Measurements from ENCODE around the gene LRRC7.
"Not testable (repeated sequence)": the region's sequence is repeated elsewhere in the genome, so short reads cannot be mapped to it uniquely, and the experiment has no call there.

The LRRC7 gene

DNA sequence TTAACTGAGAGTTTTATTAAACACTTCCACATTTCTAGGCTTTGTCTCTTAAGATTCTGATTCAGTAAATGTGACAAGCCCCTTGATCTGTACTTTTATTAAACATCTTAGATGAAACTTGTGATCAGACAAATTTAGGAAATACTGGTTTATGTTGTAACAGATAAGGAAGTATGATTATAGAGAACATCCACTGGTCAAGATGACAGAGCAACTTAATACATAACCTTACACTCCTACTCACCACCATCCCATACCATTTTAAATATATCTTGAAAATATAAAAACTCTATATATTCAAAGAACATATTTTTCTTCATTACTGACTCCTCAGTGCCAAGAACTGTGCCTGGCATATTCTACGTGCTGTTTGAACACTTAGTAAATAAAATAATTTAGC lies 420.2 kb downstream of the LRRC7 start:
- DNase-seq, result no peak

GRCh38 chr1:69991644-69992043 lies 423.9 kb downstream of the LRRC7 start:
- no peak for DNase-seq

DNA sequence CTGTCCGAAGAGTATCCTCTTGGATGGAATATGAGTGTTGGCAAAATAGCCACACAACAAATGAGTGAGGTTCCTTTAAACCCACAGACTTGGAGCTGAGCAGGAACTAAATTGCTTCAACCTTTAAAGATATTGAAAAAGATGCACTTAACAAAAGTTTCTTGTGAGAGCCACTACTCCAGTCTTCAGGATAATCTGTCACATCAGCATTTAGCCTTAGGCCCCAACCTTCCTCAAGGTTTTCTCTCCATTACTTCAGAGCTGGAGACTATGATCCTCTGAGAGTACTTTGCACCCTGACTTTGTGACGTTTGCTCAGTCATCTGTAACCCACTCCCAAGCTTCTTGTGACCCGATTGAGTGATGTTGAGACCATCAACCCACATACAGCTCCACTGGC lies 424.9 kb downstream of the LRRC7 start:
- DNase-seq, result no peak

DNA sequence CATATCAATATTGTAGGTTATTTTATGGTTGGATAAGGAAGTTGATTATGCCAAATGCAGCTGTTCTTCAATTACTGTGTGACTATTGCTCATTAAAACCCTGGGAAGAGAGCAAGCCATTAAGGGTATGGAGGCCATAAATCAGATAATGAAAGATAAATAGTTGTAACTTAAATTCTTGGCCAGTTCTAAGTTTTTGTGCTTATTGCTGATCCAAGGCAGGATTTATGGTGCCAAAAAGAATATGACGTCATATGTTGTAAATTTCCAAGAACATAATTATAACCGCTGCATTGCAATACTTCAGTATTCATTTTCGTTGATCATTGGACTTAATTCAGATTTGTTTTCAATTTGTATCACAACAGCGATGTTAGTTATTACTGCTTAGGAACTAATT lies 426.1 kb downstream of the LRRC7 start:
- no peak for DNase-seq

DNA sequence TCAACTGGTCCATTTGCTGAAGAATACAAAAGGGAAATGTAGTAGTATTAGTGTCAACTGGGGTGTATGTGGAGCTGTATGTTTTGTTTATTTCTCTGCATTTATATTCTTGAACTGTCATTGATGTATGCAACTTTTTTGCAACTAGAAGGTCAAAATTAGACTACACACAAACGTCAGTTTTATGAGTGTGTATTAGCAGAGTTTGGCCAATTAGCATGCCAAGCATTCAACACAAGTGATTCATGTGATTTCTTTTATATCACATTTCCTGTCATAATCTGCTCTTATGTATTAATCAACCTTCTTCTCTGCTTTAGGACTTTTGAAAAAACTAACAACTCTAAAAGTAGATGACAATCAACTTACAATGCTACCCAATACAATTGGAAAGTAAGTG lies 426.5 kb downstream of the LRRC7 start:
- no peak for DNase-seq

DNA sequence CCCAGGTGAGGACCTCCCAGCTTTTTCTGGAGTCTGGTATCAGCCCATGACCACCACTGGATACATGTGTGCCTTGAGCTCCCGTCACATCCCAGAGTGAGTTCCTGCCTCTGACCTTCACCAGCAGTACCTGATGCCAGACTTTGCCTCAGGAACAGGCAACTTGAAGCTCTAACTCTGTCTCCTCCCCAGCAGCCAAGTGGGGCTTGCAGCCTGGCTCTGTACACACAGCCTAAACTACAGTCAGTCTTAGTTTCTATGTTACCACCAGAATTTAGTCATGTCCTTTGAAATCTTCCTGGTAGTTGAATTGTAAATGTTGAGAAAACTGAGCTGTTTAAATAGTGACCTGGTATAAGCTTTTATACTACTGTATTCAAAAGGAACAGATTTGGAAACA lies 431.1 kb downstream of the LRRC7 start:
- no peak for DNase-seq

DNA sequence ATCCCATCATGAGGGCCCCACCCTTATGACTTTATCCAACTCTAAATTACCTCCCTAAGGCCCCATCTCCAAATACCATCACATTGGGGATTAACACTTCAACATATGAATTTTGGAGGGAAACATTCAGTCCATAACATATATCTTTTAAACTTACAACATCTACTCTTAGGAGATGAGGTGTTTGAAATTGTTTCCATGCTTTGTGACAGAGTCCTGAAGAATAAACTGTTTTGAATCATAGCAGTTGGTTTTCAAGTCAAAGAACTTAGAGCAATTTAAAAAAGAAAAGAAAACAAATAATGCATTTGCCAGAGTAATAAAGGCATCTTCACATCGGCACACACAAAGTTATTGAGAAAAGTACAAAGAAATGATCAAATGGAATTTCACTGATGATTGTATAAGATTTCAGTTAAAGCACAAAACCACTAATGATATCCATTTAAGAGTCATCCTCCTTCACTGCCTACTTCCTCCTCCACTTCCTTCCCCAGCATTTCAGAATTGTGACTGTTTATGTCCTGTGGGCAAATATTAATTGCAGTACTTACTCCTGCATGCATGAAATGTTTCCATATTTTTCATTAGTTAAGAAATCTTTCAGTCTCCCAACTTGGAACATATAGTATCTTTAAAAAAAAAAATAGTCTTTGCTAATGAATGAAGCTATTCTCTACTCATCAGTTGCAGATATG lies 435.6 kb downstream of the LRRC7 start:
- DNase-seq, result no peak

DNA sequence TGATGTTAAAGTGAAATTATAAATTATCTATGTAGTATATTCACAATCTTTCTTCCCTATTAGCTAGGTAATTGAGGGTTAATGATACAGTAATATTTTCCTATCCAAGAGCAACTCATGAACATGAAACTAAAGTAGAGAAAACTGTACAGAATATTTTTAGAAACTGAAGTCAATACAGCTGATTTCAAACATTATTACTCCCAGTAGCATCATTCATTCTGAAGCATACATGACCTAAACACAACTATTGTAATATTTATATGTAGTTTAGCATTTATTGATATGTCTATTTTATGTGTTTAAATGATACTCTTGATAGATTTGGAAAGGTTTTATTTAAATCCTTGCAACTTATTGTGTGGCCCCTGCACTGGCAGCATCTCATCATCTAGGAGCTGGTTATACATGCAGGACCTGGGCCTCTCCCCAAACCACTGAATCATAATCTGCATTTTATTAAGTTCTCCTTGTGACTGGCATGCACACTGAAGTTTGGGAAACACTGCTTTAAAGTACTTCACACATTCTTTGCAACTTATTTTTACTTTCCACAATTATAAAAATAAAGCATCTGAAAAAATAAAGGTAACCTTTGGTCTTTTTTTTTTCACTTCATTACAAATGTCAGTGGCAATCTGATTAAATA lies 437.8 kb downstream of the LRRC7 start:
- DNase-seq, result no peak

DNA sequence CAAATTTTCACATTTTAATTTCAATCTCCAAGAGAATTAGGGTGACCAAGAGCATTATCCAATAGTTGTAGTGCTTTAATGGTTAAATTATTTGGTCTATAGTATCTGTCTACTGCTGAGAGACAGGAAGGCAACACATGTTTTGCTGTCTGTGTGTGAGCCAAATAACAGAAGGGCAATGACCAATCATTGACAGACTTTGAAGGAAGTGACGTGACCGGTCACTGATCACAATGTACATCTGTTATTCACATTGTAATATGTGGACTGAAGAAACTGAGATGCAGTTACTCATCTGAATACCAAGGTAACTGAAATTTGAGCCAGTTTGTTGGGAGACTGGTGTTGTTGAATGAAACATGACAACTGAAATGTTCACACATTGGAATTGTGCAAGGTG lies 440.9 kb downstream of the LRRC7 start:
- no peak for DNase-seq

GRCh38 chr1:70017770-70018169 lies 450.0 kb downstream of the LRRC7 start:
- no peak for DNase-seq

GRCh38 chr1:70024272-70024671 lies 456.6 kb downstream of the LRRC7 start:
- DNase-seq, result no peak

GRCh38 chr1:70025052-70025451 lies 457.3 kb downstream of the LRRC7 start:
- no peak for DNase-seq

DNA sequence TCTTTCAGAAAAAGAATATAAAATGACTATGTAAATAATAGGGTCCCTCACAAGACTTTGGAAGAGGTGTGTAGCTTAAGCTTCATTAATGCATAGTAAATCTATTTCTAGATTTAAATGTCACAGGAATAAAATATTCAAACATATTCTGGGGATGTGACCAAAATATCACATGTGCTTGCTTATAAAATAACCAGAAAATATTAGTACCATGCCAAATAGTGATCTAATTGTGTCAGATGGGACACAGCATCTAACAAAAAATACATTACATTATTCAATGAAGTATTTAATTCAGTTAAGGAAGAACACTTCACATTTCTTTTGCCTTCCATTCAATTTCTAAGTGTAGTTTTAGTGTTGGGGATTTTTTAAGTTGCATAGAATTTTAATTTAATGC lies 458.1 kb downstream of the LRRC7 start:
- no peak for DNase-seq

- DNase-seq, result no peak
Measured at GRCh38 chr1:70033266-70033873, 465.6 kb downstream of the LRRC7 start.

DNA sequence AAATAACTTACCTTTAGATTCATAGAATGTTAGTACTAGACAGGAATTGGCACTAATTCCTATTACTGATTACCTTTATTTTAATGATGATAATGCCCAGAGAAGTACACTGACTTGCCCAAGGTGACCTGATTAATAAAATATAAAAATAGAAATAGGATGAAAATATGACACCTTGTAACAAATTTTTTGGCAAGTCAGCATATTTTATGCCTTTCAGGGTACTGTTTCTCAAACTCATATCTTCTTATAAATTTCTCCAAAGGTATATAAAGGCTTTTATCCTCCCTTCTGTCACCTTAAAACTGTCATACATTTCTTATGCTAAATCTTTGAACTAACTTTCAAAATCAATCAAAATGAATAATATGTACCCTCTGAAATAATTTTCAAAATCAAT lies 466.2 kb downstream of the LRRC7 start:
- DNase-seq, result no peak

DNA sequence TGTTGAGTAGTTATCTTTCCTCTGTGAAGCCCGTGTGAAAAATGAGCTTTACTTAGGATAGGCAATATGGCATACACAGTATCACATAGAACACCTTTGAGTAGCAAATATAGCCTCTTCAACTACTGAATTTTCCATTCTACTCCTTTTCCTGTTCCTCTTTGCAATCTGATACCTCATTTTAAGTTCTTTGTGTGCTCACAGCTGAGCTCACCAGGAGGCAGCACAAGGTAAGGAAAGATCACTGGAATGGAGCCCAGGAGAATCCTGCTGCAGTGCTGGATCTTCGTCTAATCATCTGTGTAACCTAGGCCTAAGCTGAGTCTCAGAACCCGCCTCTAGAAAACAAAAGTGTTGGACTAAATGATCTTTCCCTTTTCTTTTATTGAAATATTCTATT lies 466.7 kb downstream of the LRRC7 start:
- DNase-seq, result peak; percentile 29

GRCh38 chr1:70038025-70038424 lies 470.3 kb downstream of the LRRC7 start:
- DNase-seq, result no peak

GRCh38 chr1:70039485-70039884 lies 471.8 kb downstream of the LRRC7 start:
- no peak for DNase-seq

DNA sequence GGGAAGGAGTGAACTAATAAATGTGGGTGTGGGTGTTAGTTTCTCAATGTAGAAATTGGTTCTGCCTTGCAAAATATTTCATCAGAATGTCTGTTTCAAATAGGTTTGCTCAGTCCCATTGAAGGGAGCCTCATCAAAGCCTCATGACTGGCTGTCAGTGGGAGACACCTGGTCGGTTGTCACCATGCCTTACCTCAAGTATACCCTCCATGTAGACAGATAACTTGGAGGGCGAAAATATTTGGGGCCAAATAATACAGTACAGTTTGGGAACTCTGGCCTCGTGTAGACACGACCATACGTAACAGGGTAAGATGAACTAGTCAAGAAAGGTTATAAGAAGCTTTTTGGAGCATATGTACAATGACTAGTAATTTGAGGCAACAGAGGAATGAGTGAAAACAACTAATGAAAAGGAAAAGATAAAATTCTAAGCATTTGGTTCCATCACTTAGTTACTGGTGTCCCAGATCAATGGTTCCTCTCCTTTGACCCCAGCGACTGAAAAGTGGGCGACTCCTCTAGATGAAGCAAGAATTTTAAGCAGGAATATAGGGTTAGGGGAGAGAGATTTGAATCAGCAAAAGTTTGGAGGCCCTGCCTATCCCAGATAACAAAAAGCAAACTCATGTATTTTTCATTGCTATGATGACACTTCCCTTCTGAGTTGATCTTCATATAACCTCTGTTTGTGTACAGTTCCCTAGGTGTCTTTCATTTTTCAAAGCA lies 473.8 kb downstream of the LRRC7 start:
- no peak for DNase-seq

DNA sequence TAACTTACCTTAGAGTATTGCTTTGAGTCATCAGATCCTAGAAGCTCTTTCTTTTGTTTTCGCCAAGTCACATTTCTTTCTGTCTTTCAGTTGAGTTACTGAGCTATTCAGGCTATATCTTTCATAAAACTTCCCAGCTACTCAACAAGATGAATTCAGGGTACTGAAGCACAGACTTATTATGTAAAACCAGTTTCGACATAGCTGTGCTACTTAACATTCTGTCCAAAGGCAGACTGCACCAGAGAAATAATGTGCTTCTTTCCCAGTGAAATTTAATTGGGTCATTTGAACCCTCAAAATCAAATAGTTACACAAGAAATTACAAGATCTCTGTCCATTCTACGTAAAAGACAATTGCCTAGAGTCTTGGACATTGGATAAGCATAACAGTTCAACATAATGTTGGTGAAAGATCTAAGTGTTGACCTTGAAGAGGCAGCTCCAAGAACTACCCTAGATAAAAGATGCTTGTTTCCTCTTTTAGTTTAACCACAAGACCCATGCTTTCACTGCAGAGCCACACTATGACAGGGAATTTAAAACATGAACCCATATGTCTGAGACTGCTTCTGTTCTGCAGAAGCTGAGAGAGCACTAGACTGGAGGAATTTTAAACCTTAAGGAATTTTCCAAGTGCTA lies 474.5 kb downstream of the LRRC7 start:
- DNase-seq, result no peak

GRCh38 chr1:70043804-70044203 lies 476.1 kb downstream of the LRRC7 start:
- no peak for DNase-seq

DNA sequence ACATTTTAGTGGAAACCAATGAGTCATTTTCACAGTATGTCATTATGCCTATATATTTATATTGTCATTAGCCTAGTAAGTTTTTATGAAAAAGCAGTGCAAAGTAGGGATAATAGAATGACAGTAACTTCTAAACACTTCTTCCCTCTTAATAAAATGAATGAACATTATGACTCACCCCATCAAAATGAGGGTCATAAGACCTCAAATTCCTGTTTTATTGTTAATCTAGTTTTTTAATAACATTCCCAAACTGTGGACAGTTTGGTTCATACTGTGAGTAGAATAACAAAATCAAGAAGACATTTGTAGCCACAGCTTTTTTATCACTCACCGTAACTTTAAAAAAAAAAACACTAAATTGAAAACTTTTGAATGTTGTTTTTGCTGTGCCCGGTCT lies 477.1 kb downstream of the LRRC7 start:
- no peak for DNase-seq

DNA sequence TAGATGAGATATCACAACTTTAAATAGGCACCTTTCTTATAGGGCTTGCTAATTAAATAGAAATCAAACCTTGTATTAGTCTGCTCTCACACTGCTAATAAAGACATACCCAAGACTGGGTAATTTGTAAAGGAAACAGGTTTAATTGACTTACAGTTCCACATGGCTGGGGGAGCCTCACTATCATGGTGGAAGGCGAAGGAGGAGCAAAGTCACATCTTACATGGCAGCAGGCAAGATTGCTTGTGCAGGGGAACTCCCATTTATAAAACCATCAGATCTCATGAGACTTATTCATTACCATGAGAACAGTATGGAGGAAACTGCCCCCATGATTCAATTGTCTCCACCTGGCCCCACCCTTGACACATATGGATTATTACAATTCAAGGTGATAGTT lies 477.9 kb downstream of the LRRC7 start:
- DNase-seq, result not testable (repeated sequence)

Measured in NCI-H2227 treated with DMSO at 0.1 percent for 48 hours (cell line).